HAP-1 (cell line): ENCODE data around the gene BNC2.

Experiments
- DNase-seq, 2 experiments: peaks; one replicate each; pipeline ENCODE4 v3.0.0-alpha.2; 2016 to 2020; ENCODE audit warnings: low spot score in 2 of 2
- H3K27me3 ChIP-seq: fragments of 250-450 bp; sonication (Bioruptor Pico); 2 replicates; pipeline ENCODE4 v1.5.1; 2020; ENCODE audit warnings: low read depth, mild to moderate bottlenecking, moderate library complexity
- H3K36me3 ChIP-seq: fragments of 250-450 bp; sonication (Bioruptor Pico); replicated peaks from 2 replicates; pipeline ENCODE4 v1.5.1; 2020; ENCODE audit warnings: mild to moderate bottlenecking
- H3K4me1 ChIP-seq: fragments of 250-450 bp; sonication (Bioruptor Pico); 2 replicates; pipeline ENCODE4 v1.5.1; 2020; ENCODE audit warnings: mild to moderate bottlenecking
- H3K4me3 ChIP-seq: fragments of 250-450 bp; sonication (Bioruptor Pico); 2 replicates; pipeline ENCODE4 v1.5.1; 2020; ENCODE audit warnings: mild to moderate bottlenecking, moderate library complexity
- H3K9me3 ChIP-seq: fragments of 250-450 bp; sonication (Bioruptor Pico); 2 replicates; pipeline ENCODE4 v1.5.1; 2020; ENCODE audit warnings: mild to moderate bottlenecking, moderate library complexity
- in situ Hi-C: fragments of 300-500 bp; cut with MboI; formaldehyde crosslinking; loops from 3 replicates; pipeline ENCODE4 v1.14.3; 2020; ENCODE audit warnings: low sequenced_read_pairs, inconsistent platforms, mixed read lengths

BNC2 gene

GRCh38 chr9:16640649-16641048 lies 229.8 kb downstream of the BNC2 start:
- Histone ChIP-seq H3K9me3 (no peaks in the 10 kb centered on the region), H3K27me3 (no peaks in the 10 kb centered on the region), H3K4me1 (peaks cover 2% of the 10 kb centered on the region; the same call in 1 of the 2 replicates), H3K4me3 (no peak overlapping the region), H3K36me3 (no peaks in the 10 kb centered on the region)
- in situ Hi-C loops, result no loop called here
- DNase-seq, result no peak

- in situ Hi-C loops, result no loop called here
- Histone ChIP-seq H3K4me3 (no peak overlapping the region), H3K4me1 (peaks cover 2% of the 10 kb centered on the region; the same call in 1 of the 2 replicates)
Observed at GRCh38 chr9:16639644-16640043, 230.8 kb downstream of the BNC2 start.

GRCh38 chr9:16637911-16638310 lies 232.6 kb downstream of the BNC2 start:
- Histone ChIP-seq H3K36me3 (no peaks in the 10 kb centered on the region), H3K4me3 (no peak overlapping the region), H3K27me3 (no peaks in the 10 kb centered on the region), H3K9me3 (no peaks in the 10 kb centered on the region), H3K4me1 (peaks cover 2% of the 10 kb centered on the region; the same call in 1 of the 2 replicates)
- in situ Hi-C loops, result no loop called here
- DNase-seq, result no peak

More at GRCh38 chr9:16639644-16640043, 230.8 kb downstream of the BNC2 start:
- no peaks in the 10 kb centered on the region for H3K9me3 ChIP-seq
- no peaks in the 10 kb centered on the region for H3K27me3 ChIP-seq
- no peak for DNase-seq
- H3K36me3 ChIP-seq, result no peaks in the 10 kb centered on the region

GRCh38 chr9:16637218-16637617 lies 233.3 kb downstream of the BNC2 start:
- in situ Hi-C loops, result no loop called here

GRCh38 chr9:16633794-16634193 lies 236.7 kb downstream of the BNC2 start:
- Histone ChIP-seq H3K27me3 (no peaks in the 10 kb centered on the region), H3K36me3 (no peaks in the 10 kb centered on the region), H3K4me1 (peaks cover 2% of the 10 kb centered on the region; the same call in 1 of the 2 replicates), H3K4me3 (no peak overlapping the region), H3K9me3 (no peaks in the 10 kb centered on the region)
- in situ Hi-C loops, result no loop called here
- no peak for DNase-seq

More at GRCh38 chr9:16637218-16637617, 233.3 kb downstream of the BNC2 start:
- H3K4me1 ChIP-seq, result peaks cover 2% of the 10 kb centered on the region; the same call in 1 of the 2 replicates
- H3K9me3 ChIP-seq, result no peaks in the 10 kb centered on the region
- H3K27me3 ChIP-seq, result no peaks in the 10 kb centered on the region
- DNase-seq, result peak in 1 of 2 experiments; percentile 25
- no peaks in the 10 kb centered on the region for H3K36me3 ChIP-seq
- no peak overlapping the region for H3K4me3 ChIP-seq

- H3K4me1 ChIP-seq, result peaks cover 21% of the 10 kb centered on the region
- in situ Hi-C loops, result no loop called here
- H3K9me3 ChIP-seq, result no peaks in the 10 kb centered on the region
- no peak for DNase-seq
- no peaks in the 10 kb centered on the region for H3K36me3 ChIP-seq
- no peak overlapping the region for H3K4me3 ChIP-seq
- no peaks in the 10 kb centered on the region for H3K27me3 ChIP-seq
Observed at GRCh38 chr9:16628413-16628812, 242.1 kb downstream of the BNC2 start.

GRCh38 chr9:16627967-16628366 lies 242.5 kb downstream of the BNC2 start:
- no peaks in the 10 kb centered on the region for H3K36me3 ChIP-seq
- H3K4me3 ChIP-seq, result no peak overlapping the region
- DNase-seq, result no peak
- no peaks in the 10 kb centered on the region for H3K27me3 ChIP-seq
- in situ Hi-C loops, result no loop called here
- no peaks in the 10 kb centered on the region for H3K9me3 ChIP-seq
- H3K4me1 ChIP-seq, result peaks cover 21% of the 10 kb centered on the region

- DNase-seq, result peak in 1 of 2 experiments; percentile 23
- Histone ChIP-seq H3K9me3 (no peaks in the 10 kb centered on the region), H3K4me3 (no peak overlapping the region), H3K36me3 (no peaks in the 10 kb centered on the region), H3K27me3 (no peaks in the 10 kb centered on the region), H3K4me1 (peaks cover 21% of the 10 kb centered on the region)
- in situ Hi-C loops, result no loop called here
Observed at GRCh38 chr9:16627521-16627920, 242.9 kb downstream of the BNC2 start.

- no peak overlapping the region for H3K4me3 ChIP-seq
- peaks cover 21% of the 10 kb centered on the region for H3K4me1 ChIP-seq
- no peaks in the 10 kb centered on the region for H3K27me3 ChIP-seq
- in situ Hi-C loops, result no loop called here
- DNase-seq, result no peak
- no peaks in the 10 kb centered on the region for H3K9me3 ChIP-seq
- no peaks in the 10 kb centered on the region for H3K36me3 ChIP-seq
Observed at GRCh38 chr9:16626577-16627130, 243.8 kb downstream of the BNC2 start.

GRCh38 chr9:16625811-16626210 lies 244.7 kb downstream of the BNC2 start:
- no peaks in the 10 kb centered on the region for H3K36me3 ChIP-seq
- no peaks in the 10 kb centered on the region for H3K9me3 ChIP-seq
- H3K27me3 ChIP-seq, result no peaks in the 10 kb centered on the region
- peaks cover 21% of the 10 kb centered on the region for H3K4me1 ChIP-seq
- H3K4me3 ChIP-seq, result no peak overlapping the region
- DNase-seq, result no peak
- in situ Hi-C loops, result no loop called here

- no peak for DNase-seq
- in situ Hi-C loops, result no loop called here
- Histone ChIP-seq H3K4me1 (peaks cover 26% of the 10 kb centered on the region), H3K27me3 (no peaks in the 10 kb centered on the region), H3K36me3 (no peaks in the 10 kb centered on the region), H3K4me3 (no peak overlapping the region), H3K9me3 (no peaks in the 10 kb centered on the region)
Observed at GRCh38 chr9:16625161-16625631, 245.3 kb downstream of the BNC2 start.

- Histone ChIP-seq H3K4me1 (peaks cover 31% of the 10 kb centered on the region), H3K36me3 (no peaks in the 10 kb centered on the region), H3K4me3 (no peak overlapping the region), H3K9me3 (no peaks in the 10 kb centered on the region), H3K27me3 (no peaks in the 10 kb centered on the region)
- in situ Hi-C loops, result no loop called here
- DNase-seq, result no peak
Observed at GRCh38 chr9:16624744-16625117, 245.7 kb downstream of the BNC2 start.

GRCh38 chr9:16623989-16624743 lies 246.3 kb downstream of the BNC2 start:
- in situ Hi-C loops, result no loop called here
- no peaks in the 10 kb centered on the region for H3K36me3 ChIP-seq
- no peak overlapping the region for H3K4me3 ChIP-seq
- H3K9me3 ChIP-seq, result no peaks in the 10 kb centered on the region
- peaks cover 36% of the 10 kb centered on the region for H3K4me1 ChIP-seq
- H3K27me3 ChIP-seq, result no peaks in the 10 kb centered on the region
- no peak for DNase-seq

GRCh38 chr9:16622541-16622940 lies 247.9 kb downstream of the BNC2 start:
- Histone ChIP-seq H3K4me1 (peaks cover 31% of the 10 kb centered on the region), H3K9me3 (no peaks in the 10 kb centered on the region), H3K36me3 (no peaks in the 10 kb centered on the region), H3K27me3 (no peaks in the 10 kb centered on the region), H3K4me3 (no peak overlapping the region)
- in situ Hi-C loops, result no loop called here
- no peak for DNase-seq
